ENCODE data around the gene ALDH1L1.

GRCh38 chr3:126130981-126131745 lies 49.2 kb downstream of the ALDH1L1 start:
- TF ChIP-seq POLR2A (IDR thresholded peaks at IDR 0.05) = no peak
- TF ChIP-seq CTCF (IDR thresholded peaks at IDR 0.05) = no peak
- TF ChIP-seq EP300 (IDR thresholded peaks at IDR 0.05) = no peak

Data from ovary (tissue), 3 donors.